PC-9 (cell line): ENCODE data around the gene TMEM132D.

Experiments used
- CTCF ChIP-seq: fragments of 200-600 bp; sonication (generic); conservative IDR thresholded peaks from 2 replicates; pipeline ENCODE4 v1.6.1; 2017; ENCODE audit warnings: mixed run types, antibody characterized with exemption, mild to moderate bottlenecking, moderate library complexity
- EZH2 ChIP-seq: fragments of 200-600 bp; sonication (generic); IDR thresholded peaks from 2 replicates; pipeline ENCODE4 v1.8.0; 2017; ENCODE audit warnings: antibody characterized with exemption, low read depth

DNA sequence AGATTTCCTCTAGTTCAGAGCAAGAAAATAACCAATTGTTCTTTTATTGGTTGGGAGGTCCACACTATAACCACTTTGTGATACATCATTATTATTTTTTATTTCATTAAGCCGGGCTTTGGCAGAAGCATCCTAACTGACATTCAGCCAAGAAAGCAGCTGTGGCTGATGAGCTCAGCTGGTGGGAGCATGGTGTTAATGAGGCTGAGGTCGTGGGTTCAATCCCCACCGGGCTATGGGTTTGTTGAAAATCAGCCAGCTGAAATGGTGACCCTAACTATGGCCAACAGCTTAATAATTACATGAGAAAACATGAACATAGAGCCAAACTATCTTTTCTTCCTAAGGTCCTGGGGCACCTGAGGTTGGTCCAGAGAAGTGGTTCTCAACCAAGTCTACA lies 672.3 kb downstream of the TMEM132D start:
- TF ChIP-seq CTCF, result no peak
- no peak for TF ChIP-seq EZH2
